ENCODE data around the gene TUBA3E.
"Not testable (repeated sequence)": the region's sequence is repeated elsewhere in the genome, so short reads cannot be mapped to it uniquely, and the experiment has no call there.

Gene TUBA3E

GRCh38 chr2:130169896-130170295, 28.3 kb downstream of the TUBA3E start:
- TF ChIP-seq CTCF (conservative IDR thresholded peaks at IDR 0.05) (no peak), ZFX (IDR thresholded peaks at IDR 0.05) (no peak)
- no peak overlapping the region for H3K27ac ChIP-seq

- not testable (repeated sequence) for H3K27ac ChIP-seq
Measured at GRCh38 chr2:130169163-130169562, 29.1 kb downstream of the TUBA3E start.

GRCh38 chr2:130166611-130167010, 31.6 kb downstream of the TUBA3E start:
- H3K27ac ChIP-seq, result not testable (repeated sequence)

- no peak overlapping the region for H3K27ac ChIP-seq
Measured at GRCh38 chr2:130165293-130166016, 32.8 kb downstream of the TUBA3E start.

GRCh38 chr2:130162968-130163367, 35.3 kb downstream of the TUBA3E start:
- TF ChIP-seq CTCF (conservative IDR thresholded peaks at IDR 0.05) (no peak), ZFX (IDR thresholded peaks at IDR 0.05) (no peak)
- H3K27ac ChIP-seq, result no peak overlapping the region

More at GRCh38 chr2:130165293-130166016, 32.8 kb downstream of the TUBA3E start:
- TF ChIP-seq ZFX (IDR thresholded peaks at IDR 0.05), result no peak
- TF ChIP-seq CTCF (conservative IDR thresholded peaks at IDR 0.05), result no peak

GRCh38 chr2:130162486-130162885, 35.8 kb downstream of the TUBA3E start:
- H3K27ac ChIP-seq, result not testable (repeated sequence)

GRCh38 chr2:130160838-130161705, 37.2 kb downstream of the TUBA3E start:
- H3K27ac ChIP-seq, result not testable (repeated sequence)

- H3K27ac ChIP-seq, result no peak overlapping the region
Measured at GRCh38 chr2:130160131-130160530, 38.1 kb downstream of the TUBA3E start.

GRCh38 chr2:130159376-130159775, 38.9 kb downstream of the TUBA3E start:
- not testable (repeated sequence) for H3K27ac ChIP-seq

More at GRCh38 chr2:130160131-130160530, 38.1 kb downstream of the TUBA3E start:
- no peak for TF ChIP-seq CTCF (conservative IDR thresholded peaks at IDR 0.05)
- no peak for TF ChIP-seq ZFX (IDR thresholded peaks at IDR 0.05)

GRCh38 chr2:130158631-130159030, 39.6 kb downstream of the TUBA3E start:
- no peak for TF ChIP-seq CTCF (conservative IDR thresholded peaks at IDR 0.05)
- TF ChIP-seq ZFX (IDR thresholded peaks at IDR 0.05), result no peak
- H3K27ac ChIP-seq, result no peak overlapping the region

GRCh38 chr2:130157825-130158514, 40.3 kb downstream of the TUBA3E start:
- H3K27ac ChIP-seq, result not testable (repeated sequence)

GRCh38 chr2:130157354-130157753, 40.9 kb downstream of the TUBA3E start:
- H3K27ac ChIP-seq, result not testable (repeated sequence)
